Measurements from ENCODE around the gene SLC25A23.

- TF ChIP-seq CTCF (IDR thresholded peaks at IDR 0.05; ENCODE audit: low read length): peak; percentile 74
- no peak for TF ChIP-seq EZH2 (IDR thresholded peaks at IDR 0.05; ENCODE audit: borderline replicate concordance, low read length)
Observed at GRCh38 chr19:6460099-6460884, 700 bp upstream of the SLC25A23 start.

Data from OCI-LY1 (cell line).